H1 (cell line): ENCODE data around the gene C15orf39. TPM values are rescaled to one million over a fixed set of nuclear protein-coding genes. Genes with fewer than 3 reads are reported as not detected.
A peak's percentile ranks its signal among the peaks of the same experiment; 100 is the strongest.

Experiments used
- CTCF ChIA-PET: fragments of 300-600 bp; sonication (Branson Sonifier 250); formaldehyde crosslinking; loops from one replicate; lab custom pipeline; 2021; ENCODE audit not compliant: partially characterized antibody; lab: Charles Lee
- POLR2A ChIA-PET: fragments of 300-600 bp; sonication (Branson Sonifier 250); formaldehyde crosslinking; loops from one replicate; lab custom pipeline; 2021; ENCODE audit warnings: inconsistent platforms; ENCODE audit not compliant: partially characterized antibody; lab: Charles Lee
- DNase-seq, 2 experiments: peaks; one replicate each; pipeline versions ENCODE4 v3.0.0 to v3.0.0-alpha.2; 2010 to 2022; ENCODE audit warnings: low spot score in 2 of 2, low read depth in 1 of 2, mixed read lengths in 1 of 2
- FAIRE-seq: peaks from 2 replicates; lab custom pipeline; 2011; peaks lifted over from hg19 to GRCh38; lab: Jason Lieb, UNC
- H2AFZ ChIP-seq: 2 replicates; pipeline ENCODE4 v1.8.1; 2012; ENCODE audit warnings: low read length, inconsistent platforms
- H2AK5ac ChIP-seq: 2 replicates; pipeline ENCODE4 v1.6.1; 2013; ENCODE audit warnings: low read depth, low read length
- H2BK120ac ChIP-seq: replicated peaks from 2 replicates; pipeline ENCODE3; 2013; ENCODE audit warnings: low read depth, low read length, inconsistent platforms
- H2BK12ac ChIP-seq: 2 replicates; pipeline ENCODE4 v1.6.1; 2013; ENCODE audit warnings: low read depth, low read length
- H2BK15ac ChIP-seq: 2 replicates; pipeline ENCODE4 v1.6.1; 2013; ENCODE audit warnings: low read length
- H2BK20ac ChIP-seq: 2 replicates; pipeline ENCODE4 v1.6.1; 2013; ENCODE audit warnings: low read length
- H2BK5ac ChIP-seq: 2 replicates; pipeline ENCODE4 v1.6.1; 2013; ENCODE audit warnings: low read depth, low read length
- H3K14ac ChIP-seq: 2 replicates; pipeline ENCODE4 v1.6.1; 2013; ENCODE audit warnings: inconsistent platforms; ENCODE audit not compliant: insufficient read length
- H3K18ac ChIP-seq: 2 replicates; pipeline ENCODE4 v1.6.1; 2013; ENCODE audit warnings: low read length; ENCODE audit errors: extremely low read depth
- H3K23ac ChIP-seq: 2 replicates; pipeline ENCODE4 v1.6.1; 2013; ENCODE audit warnings: inconsistent platforms; ENCODE audit not compliant: insufficient read length
- H3K23me2 ChIP-seq: 2 replicates; pipeline ENCODE4 v1.6.1; 2013; ENCODE audit warnings: low read depth, low read length
- H3K27ac ChIP-seq: 2 replicates; pipeline ENCODE4 v1.6.1; 2011; ENCODE audit warnings: low read depth, low read length, inconsistent platforms
- H3K27me3 ChIP-seq, 4 experiments: replicated peaks in 1 of 4; 1 replicate in 1 of 4; 2 replicates in 3 of 4; pipeline versions ENCODE4 v1.6.1 to v1.8.1; 2011 to 2013; ENCODE audit warnings: low read length in 3 of 4, mild to moderate bottlenecking in 3 of 4, inconsistent platforms in 2 of 4, mixed read lengths in 2 of 4, moderate library complexity in 1 of 4; ENCODE audit not compliant: control insufficient read depth in 3 of 4, insufficient read depth in 3 of 4; ENCODE audit errors: extremely low read depth in 1 of 4
- H3K36me3 ChIP-seq, 4 experiments: 2 replicates each; pipeline versions ENCODE4 v1.6.1 to v1.8.1; 2011 to 2013; ENCODE audit warnings: mild to moderate bottlenecking in 4 of 4, low read length in 3 of 4, moderate library complexity in 2 of 4, control low read depth in 1 of 4, inconsistent platforms in 1 of 4; ENCODE audit not compliant: insufficient read depth in 4 of 4, control insufficient read depth in 2 of 4
- H3K4ac ChIP-seq: replicated peaks from 2 replicates; pipeline ENCODE3; 2013; ENCODE audit warnings: low read length, low read depth, mixed read lengths, inconsistent platforms; ENCODE audit not compliant: insufficient read length
- H3K4me1 ChIP-seq, 4 experiments: replicated peaks in 1 of 4; 1 replicate in 1 of 4; 2 replicates in 3 of 4; pipeline versions ENCODE4 v1.6.1 to v1.8.1; 2011 to 2013; ENCODE audit warnings: low read length in 3 of 4, inconsistent platforms in 2 of 4, mixed read lengths in 1 of 4; ENCODE audit not compliant: insufficient read depth in 4 of 4, control insufficient read depth in 3 of 4
- H3K4me2 ChIP-seq, 2 experiments: 2 replicates each; pipeline versions ENCODE4 v1.6.1 to v1.8.1; 2011 to 2013; ENCODE audit warnings: low read depth in 2 of 2, low read length in 2 of 2, control low read depth in 1 of 2, inconsistent platforms in 1 of 2, mild to moderate bottlenecking in 1 of 2; ENCODE audit not compliant: insufficient read depth in 1 of 2
- H3K4me3 ChIP-seq, 4 experiments: fragments of 200-600, 300-600 bp in 1 of 4; sonication (generic), shearing (Covaris generic), sonication (Bioruptor Twin) in 1 of 4; 2 replicates each; pipeline versions ENCODE4 v1.5.1 to v1.8.1; 2011 to 2016; ENCODE audit warnings: low read length in 4 of 4, low read depth in 3 of 4, control low read depth in 2 of 4, inconsistent platforms in 2 of 4, mild to moderate bottlenecking in 2 of 4, mixed read lengths in 1 of 4, moderate library complexity in 1 of 4; ENCODE audit not compliant: insufficient read depth in 2 of 4; ENCODE audit errors: extremely low read depth in 1 of 4
- H3K56ac ChIP-seq: replicated peaks from 2 replicates; pipeline ENCODE3; 2013; ENCODE audit warnings: low read depth, mild to moderate bottlenecking, mixed read lengths, low read length, inconsistent platforms; ENCODE audit not compliant: insufficient read length
- H3K79me1 ChIP-seq: 2 replicates; pipeline ENCODE4 v1.6.1; 2013; ENCODE audit warnings: low read depth, low read length, control low read depth
- H3K79me2 ChIP-seq, 2 experiments: 2 replicates each; pipeline versions ENCODE4 v1.6.1 to v1.8.1; 2012 to 2013; ENCODE audit warnings: low read length in 2 of 2, mild to moderate bottlenecking in 2 of 2, inconsistent platforms in 1 of 2; ENCODE audit not compliant: insufficient read depth in 2 of 2, control insufficient read depth in 1 of 2
- H3K9ac ChIP-seq, 4 experiments: replicated peaks in 1 of 4; 1 replicate in 1 of 4; 2 replicates in 3 of 4; pipeline versions ENCODE4 v1.6.1 to v1.8.1; 2011 to 2013; ENCODE audit warnings: low read depth in 3 of 4, low read length in 3 of 4, control low read depth in 2 of 4, mild to moderate bottlenecking in 2 of 4, moderate library complexity in 2 of 4, inconsistent platforms in 1 of 4; ENCODE audit errors: extremely low read depth in 1 of 4
- H3K9me3 ChIP-seq, 2 experiments: 2 replicates each; pipeline versions ENCODE4 v1.6.1 to v1.8.1; 2012 to 2013; ENCODE audit warnings: mild to moderate bottlenecking in 2 of 2, moderate library complexity in 2 of 2, control low read depth in 1 of 2, inconsistent platforms in 1 of 2, low read depth in 1 of 2, low read length in 1 of 2, mixed read lengths in 1 of 2; ENCODE audit not compliant: insufficient read depth in 2 of 2
- H4K20me1 ChIP-seq, 2 experiments: replicated peaks in 1 of 2; 2 replicates each; pipeline versions ENCODE3 to v1.8.1; 2011 to 2013; ENCODE audit warnings: inconsistent platforms in 2 of 2, low read length in 2 of 2, mild to moderate bottlenecking in 1 of 2; ENCODE audit not compliant: insufficient read depth in 2 of 2, control insufficient read depth in 1 of 2
- H4K5ac ChIP-seq: 2 replicates; pipeline ENCODE4 v1.6.1; 2013; ENCODE audit warnings: low read length, low read depth, mixed read lengths, inconsistent platforms; ENCODE audit not compliant: insufficient read length
- H4K8ac ChIP-seq: 2 replicates; pipeline ENCODE4 v1.8.0; 2013; ENCODE audit warnings: mild to moderate bottlenecking, moderate library complexity, low read length, inconsistent platforms; ENCODE audit not compliant: insufficient read depth; ENCODE audit errors: extremely low read depth
- H4K91ac ChIP-seq: replicated peaks from 2 replicates; pipeline ENCODE3; 2013; ENCODE audit warnings: low read length, mixed read lengths, inconsistent platforms; ENCODE audit not compliant: insufficient read length
- YY1 ChIP-seq: IDR thresholded peaks from 2 replicates; pipeline ENCODE4 v1.6.1; 2011; ENCODE audit warnings: low read depth, mild to moderate bottlenecking, low read length
- WGBS, 2 experiments: shearing (Covaris generic) in 1 of 2; methylation state at CpG; one replicate each; pipeline versions ENCODE4 v1.1.6 to v1.1.7; 2013 to 2015; ENCODE audit warnings: low lambda C conversion rate in 2 of 2, mixed read lengths in 2 of 2, inconsistent platforms in 1 of 2, low coverage in 1 of 2, missing lambda C conversion rate in 1 of 2; ENCODE audit not compliant: insufficient replicate concordance in 2 of 2, insufficient coverage in 1 of 2, insufficient read length in 1 of 2; ENCODE audit errors: extremely low coverage in 1 of 2, missing lambda C conversion rate in 1 of 2; 5-methylcytosine and 5-hydroxymethylcytosine counted together
- polyA plus RNA-seq, 7 experiments: library from polyadenylated mRNA; depleted of rRNA in 3 of 7; stranded (reverse) in 5 of 7; unstranded in 2 of 7; fragments of >200 nt in 5 of 7; fragments of 200-250 nt in 2 of 7; gene quantifications; 1 replicate in 5 of 7; 2 replicates in 1 of 7; 4 replicates in 1 of 7; pipeline versions ENCODE4 v1.2.1 to v1.2.3, GENCODE V29; 2011 to 2013; ENCODE audit warnings: missing spikeins in 2 of 7, mixed read lengths in 2 of 7
- total RNA-seq: library from RNA; stranded (reverse); fragmentation: NEBNext Ultra II Directional; extraction: Animal tissue kit (Norgen Biotek cat#: 25700); gene quantifications from 2 replicates; pipeline ENCODE4 v1.2.1, GENCODE V29; 2021

The C15orf39 gene
- total and polyA plus RNA-seq, 2 of the 8 experiments (the other 6 are each of a cell fraction or from before 2014, with no cell fraction given) = 13.8 to 38.5 TPM

GRCh38 chr15:75178171-75178937 is 23.3 kb upstream of the C15orf39 start:
- H3K27ac ChIP-seq = no peak overlapping the region
- peak overlapping the region; percentile 62 to 63 for H3K4me2 ChIP-seq
- H3K36me3 ChIP-seq = no peaks in the 10 kb centered on the region
- no peaks in the 10 kb centered on the region for H4K20me1 ChIP-seq
- no peaks in the 10 kb centered on the region; the same call in 1 of the 2 replicates for H3K23me2 ChIP-seq
- peaks cover 4 to 25% (median 19%) of the 10 kb centered on the region in 4 experiments for H3K4me1 ChIP-seq
- peak overlapping the region; percentile 86 for H2BK12ac ChIP-seq
- H2BK120ac ChIP-seq = no peak overlapping the region
- H3K23ac ChIP-seq = no peak overlapping the region
- no peak overlapping the region for H2AK5ac ChIP-seq
- DNase-seq (peak in 1 of 2 experiments; percentile 72), FAIRE-seq (no peak)
- H4K5ac ChIP-seq = no peak overlapping the region
- 0 out of 2 replicates have a peak overlapping the region, but pooled peaks have one; percentile 2 for H2BK20ac ChIP-seq
- no peak overlapping the region for H3K9ac ChIP-seq
- peak overlapping the region; percentile 88; the same call in 1 of the 2 replicates for H2BK15ac ChIP-seq
- H4K91ac ChIP-seq = no peak overlapping the region
- peaks cover 0 to 16% (median 7%) of the 10 kb centered on the region in 4 experiments; a peak in 4 of 7 replicates for H3K27me3 ChIP-seq
- 6% methylated on average over 46 of the region's 53 CpGs; no CpG with 5 or more reads in 1 of the 2 experiments for WGBS, 2 experiments
- H4K8ac ChIP-seq = peak overlapping the region; percentile 88; the same call in 1 of the 2 replicates
- peak overlapping the region; percentile 75 for H2AFZ ChIP-seq
- no peaks in the 10 kb centered on the region for H3K79me1 ChIP-seq
- CTCF ChIA-PET = interaction anchor here (1.1 to 1.3 kb wide), 3 partner anchors 12 to 135 kb away, joined by 3 to 5 read pairs (median 5); no protein-coding TSS in a partner anchor
- H3K56ac ChIP-seq = no peak overlapping the region
- no peak overlapping the region for H3K4ac ChIP-seq
- peak overlapping the region; percentile 83 for H3K18ac ChIP-seq
- H2BK5ac ChIP-seq = 0 out of 2 replicates have a peak overlapping the region, but pooled peaks have one; percentile 26
- H3K9me3 ChIP-seq = no peaks in the 10 kb centered on the region
- POLR2A ChIA-PET = interaction anchor here (1.2 to 3.7 kb wide), 6 partner anchors 13 to 142 kb away, joined by 3 to 13 read pairs (median 4); partner anchors contain the start of gene C15orf39
- no peak overlapping the region for H3K14ac ChIP-seq
- H3K79me2 ChIP-seq = no peaks in the 10 kb centered on the region
- H3K4me3 ChIP-seq = peak overlapping the region; percentile 12 to 57 (median 24); a peak in 6 of 8 replicates
- no peak for TF ChIP-seq YY1
